NCI-H187 (cell line): ENCODE measurements around the gene KCNIP1.

Experiments used
- DNase-seq, 2 experiments: peaks; one replicate each; lab custom pipeline; 2025; lab: John Stamatoyannopoulos, UW

The KCNIP1 gene

GRCh38 chr5:170781946-170782345 is 278.1 kb downstream of the KCNIP1 start:
- no peak for DNase-seq

GRCh38 chr5:170782438-170782837 is 278.6 kb downstream of the KCNIP1 start:
- no peak for DNase-seq

GRCh38 chr5:170783498-170784247 is 279.9 kb downstream of the KCNIP1 start, which contains the start of gene GABRP:
GABRP (plus strand) TSS chr5:170783725; CDS start chr5:170788616, 4,891 bp downstream.
- DNase-seq = no peak

GRCh38 chr5:170785416-170785815 is 281.6 kb downstream of the KCNIP1 start:
- DNase-seq = no peak
